Measurements from ENCODE around the gene KCNJ15.

GRCh38 chr21:38280867-38281266 is 24.1 kb downstream of the KCNJ15 start:
- no peak for TF ChIP-seq CTCF (IDR thresholded peaks at IDR 0.05)
- no peak for TF ChIP-seq REST (IDR thresholded peaks at IDR 0.05; ENCODE audit: insufficient read depth in 1 of 2, low read depth in 2 of 2, low read length in 1 of 2)
- TF ChIP-seq POLR2AphosphoS5 (IDR thresholded peaks at IDR 0.05; ENCODE audit: low read depth, low read length): no peak
